Peyer's patch (tissue), 4 donors: Measurements from ENCODE around the gene SLC1A2.

Experiments
- POLR2A ChIP-seq, 2 donors: fragments of 450-650 bp; IDR thresholded peaks; one replicate each; pipeline ENCODE4 v1.5.1; 2017; ENCODE audit warnings: antibody characterized with exemption in 2 of 2, mild to moderate bottlenecking in 2 of 2, moderate library complexity in 2 of 2
- TF ChIP-seq, protein P1 (sequence below), 6 experiments: fragments of 450-650 bp in 4 of 6; fragments of 200-600 bp in 2 of 6; sonication (generic) in 1 of 6; IDR thresholded peaks; one replicate each; pipeline ENCODE4 v1.5.1; 2017 to 2019; ENCODE audit warnings: antibody characterized with exemption in 6 of 6, mild to moderate bottlenecking in 3 of 6, moderate library complexity in 1 of 6

DNA sequence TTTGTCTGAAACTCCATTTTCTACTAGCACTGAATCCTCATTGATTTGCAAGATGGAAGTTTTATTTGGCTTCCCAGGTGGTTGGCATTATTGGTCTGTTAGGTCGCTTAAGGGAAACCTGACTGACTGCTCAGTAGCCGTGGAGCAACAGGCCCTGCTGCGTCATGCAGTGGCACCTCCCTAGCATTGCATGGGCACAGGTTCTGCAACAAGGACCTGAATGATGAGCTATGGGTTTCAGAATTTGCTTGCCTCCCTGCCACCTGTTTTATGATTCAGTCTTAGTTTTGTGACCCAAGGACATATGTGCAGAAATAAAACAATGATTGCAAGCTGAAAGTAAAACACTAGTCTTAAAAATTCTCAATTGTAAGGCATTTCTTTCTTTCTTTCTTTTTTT, 128.5 kb downstream of the SLC1A2 start:
- no peak for TF ChIP-seq POLR2A (IDR thresholded peaks at IDR 0.05)
- TF ChIP-seq, protein P1, sequence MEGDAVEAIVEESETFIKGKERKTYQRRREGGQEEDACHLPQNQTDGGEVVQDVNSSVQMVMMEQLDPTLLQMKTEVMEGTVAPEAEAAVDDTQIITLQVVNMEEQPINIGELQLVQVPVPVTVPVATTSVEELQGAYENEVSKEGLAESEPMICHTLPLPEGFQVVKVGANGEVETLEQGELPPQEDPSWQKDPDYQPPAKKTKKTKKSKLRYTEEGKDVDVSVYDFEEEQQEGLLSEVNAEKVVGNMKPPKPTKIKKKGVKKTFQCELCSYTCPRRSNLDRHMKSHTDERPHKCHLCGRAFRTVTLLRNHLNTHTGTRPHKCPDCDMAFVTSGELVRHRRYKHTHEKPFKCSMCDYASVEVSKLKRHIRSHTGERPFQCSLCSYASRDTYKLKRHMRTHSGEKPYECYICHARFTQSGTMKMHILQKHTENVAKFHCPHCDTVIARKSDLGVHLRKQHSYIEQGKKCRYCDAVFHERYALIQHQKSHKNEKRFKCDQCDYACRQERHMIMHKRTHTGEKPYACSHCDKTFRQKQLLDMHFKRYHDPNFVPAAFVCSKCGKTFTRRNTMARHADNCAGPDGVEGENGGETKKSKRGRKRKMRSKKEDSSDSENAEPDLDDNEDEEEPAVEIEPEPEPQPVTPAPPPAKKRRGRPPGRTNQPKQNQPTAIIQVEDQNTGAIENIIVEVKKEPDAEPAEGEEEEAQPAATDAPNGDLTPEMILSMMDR (IDR thresholded peaks at IDR 0.05) = no peak
